HG03159 (cell line): Measurements from ENCODE around the gene SFMBT1.
"Not testable (repeated sequence)": the region's sequence is repeated elsewhere in the genome, so short reads cannot be mapped to it uniquely, and the experiment has no call there.

Experiments
- ATAC-seq: cut with Tn5 transposase; IDR thresholded peaks from one replicate; pipeline ENCODE4 v1.9.1; 2021; ENCODE audit warnings: mild to moderate bottlenecking, moderate library complexity; ENCODE audit not compliant: unreplicated experiment

The SFMBT1 gene

DNA sequence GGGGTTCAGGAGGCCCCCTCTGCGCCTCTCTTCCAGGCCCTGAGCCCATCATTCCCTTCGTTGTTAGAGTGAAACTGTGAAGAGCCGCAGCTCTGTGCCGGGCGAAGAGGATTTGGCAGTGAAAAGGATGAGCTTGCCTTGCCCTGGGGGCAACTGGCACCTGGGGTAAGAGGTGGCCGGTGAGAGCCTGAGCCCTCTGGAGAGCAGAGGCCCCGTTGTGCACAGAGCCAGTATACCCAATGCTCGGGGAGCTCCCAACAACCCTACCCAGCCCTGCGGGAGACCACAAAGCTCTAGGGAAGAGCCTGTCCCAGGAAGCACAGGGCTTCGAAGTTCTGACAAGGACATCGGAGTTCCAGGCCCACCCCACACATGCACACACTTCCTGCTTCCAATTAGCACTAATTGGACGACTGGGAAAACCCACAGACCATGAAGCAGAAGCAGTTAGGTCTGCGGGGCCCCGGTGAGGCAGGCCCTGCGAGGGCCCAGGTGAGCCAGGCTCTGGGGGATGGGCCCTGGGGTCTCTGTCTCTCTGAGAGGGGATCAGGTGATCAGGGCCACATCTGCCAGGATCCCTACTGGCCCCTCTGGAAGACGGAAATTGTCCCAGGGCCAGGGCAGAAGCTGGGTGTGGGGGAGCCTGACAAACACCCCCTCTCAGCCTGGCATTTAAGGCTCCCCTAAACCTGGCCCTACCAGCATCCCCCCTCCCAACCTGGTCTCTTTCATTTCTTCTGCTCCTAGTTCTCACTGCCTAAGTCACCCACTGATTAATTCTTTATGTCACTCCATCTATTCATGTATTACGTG lies 27.9 kb upstream of the SFMBT1 start:
- no peak for ATAC-seq

DNA sequence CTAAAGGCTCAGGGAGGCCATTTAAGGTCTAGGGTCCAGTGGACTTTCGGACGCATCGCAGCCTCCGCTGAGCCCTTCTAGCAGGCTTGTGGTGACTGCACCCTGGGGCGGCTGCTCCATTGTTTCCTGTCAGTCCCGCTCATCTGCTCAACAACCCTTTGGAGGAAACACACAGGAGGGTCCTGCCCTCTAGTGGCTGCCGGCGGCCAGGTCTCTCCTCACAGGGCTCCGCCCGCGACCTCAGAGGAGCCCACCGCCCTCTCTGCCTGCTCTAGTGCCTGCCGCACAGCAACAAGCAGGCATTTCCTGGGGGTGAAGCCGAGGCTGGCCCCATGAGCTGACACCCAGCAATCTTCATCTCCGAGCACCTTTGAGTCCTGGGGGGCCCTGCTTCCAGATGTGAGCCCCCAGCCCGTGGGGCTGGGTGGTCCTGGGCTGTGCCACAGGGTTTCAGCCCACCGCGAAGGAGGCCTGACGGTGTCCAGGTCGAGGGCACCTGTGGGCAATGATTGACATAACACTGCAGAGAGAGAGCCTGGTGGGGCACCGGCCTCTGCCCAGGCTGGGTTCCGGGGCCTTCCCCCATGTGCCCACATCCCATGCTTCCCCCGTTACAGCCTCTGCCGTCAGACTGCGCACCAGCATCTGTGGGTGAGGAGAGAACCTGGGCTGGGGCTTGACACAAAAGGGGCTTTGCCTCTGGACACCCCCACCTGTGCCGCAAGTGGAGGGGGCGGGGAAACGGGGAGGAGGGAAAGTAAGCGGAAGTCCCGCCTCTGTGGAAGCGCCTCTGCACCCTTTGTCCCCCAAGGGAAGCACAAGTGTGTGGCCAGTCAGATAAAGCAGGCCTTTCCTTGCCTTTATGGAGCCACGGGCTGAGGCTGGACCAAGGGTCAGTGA lies 27.0 kb upstream of the SFMBT1 start:
- ATAC-seq, result peak; percentile 86

GRCh38 chr3:53071882-53072431 lies 26.1 kb upstream of the SFMBT1 start:
- ATAC-seq, result no peak

- ATAC-seq, result no peak
Measured at GRCh38 chr3:53069422-53070068, 23.7 kb upstream of the SFMBT1 start.

DNA sequence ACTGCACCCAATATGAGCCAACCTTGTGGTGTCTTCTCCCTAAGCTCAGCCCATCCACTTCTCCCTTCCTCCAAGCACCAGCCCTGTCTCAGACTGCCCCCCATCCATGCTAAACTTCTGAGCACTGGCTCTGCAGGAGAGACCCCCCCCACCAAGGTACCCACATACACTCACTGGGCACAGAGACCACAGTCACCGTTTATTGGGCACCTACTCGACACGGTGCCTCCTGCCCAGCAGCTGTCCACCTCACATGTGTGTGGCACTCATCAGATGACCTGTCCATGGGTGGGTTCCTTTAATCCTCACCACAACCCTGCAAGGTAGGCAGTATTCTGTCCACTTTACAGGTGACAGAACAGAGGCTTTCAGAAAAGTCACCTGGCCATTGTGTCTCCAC lies 22.3 kb upstream of the SFMBT1 start:
- ATAC-seq, result no peak

DNA sequence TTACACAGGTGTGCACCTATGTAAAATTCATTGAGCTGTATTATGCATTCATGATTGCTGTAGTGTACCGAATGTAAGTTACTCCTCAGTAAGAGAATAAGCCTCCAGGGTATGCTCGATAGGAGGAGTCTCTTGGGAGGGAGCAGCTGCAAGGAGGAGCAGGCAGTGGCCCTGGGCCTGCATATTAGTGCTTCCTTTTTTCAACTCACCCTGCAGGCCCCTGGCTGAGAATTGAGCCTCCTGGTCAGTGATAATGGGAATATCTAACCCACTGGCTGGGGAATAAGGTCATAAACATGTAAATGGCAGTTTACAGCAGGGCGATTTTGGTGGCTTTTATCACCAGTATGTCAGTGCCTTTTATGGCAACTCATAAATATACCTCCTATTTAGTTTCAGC lies 21.7 kb upstream of the SFMBT1 start:
- ATAC-seq, result no peak

- ATAC-seq, result no peak
Measured at GRCh38 chr3:53065841-53066480, 20.1 kb upstream of the SFMBT1 start.

- ATAC-seq, result no peak
Measured at GRCh38 chr3:53062905-53063304, 17.0 kb upstream of the SFMBT1 start.

DNA sequence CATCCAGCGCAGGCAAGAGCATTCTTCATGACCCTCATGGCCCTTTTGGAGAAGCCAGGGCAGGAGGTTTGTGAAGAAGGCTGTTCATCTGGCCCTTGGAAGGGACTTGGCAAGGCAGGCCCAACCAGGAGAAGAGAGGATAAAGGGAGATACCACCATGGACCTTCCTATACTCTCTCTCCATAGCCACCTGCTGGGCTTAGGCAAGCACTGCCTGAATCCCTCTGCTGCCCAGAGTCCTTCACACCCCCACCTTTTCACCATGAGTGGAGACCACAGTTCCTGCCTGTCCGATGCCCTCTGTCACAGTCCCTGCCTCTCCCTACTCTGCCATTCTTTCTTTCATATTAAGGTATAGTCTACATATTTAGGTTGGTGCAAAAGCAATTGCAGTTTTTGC lies 10.6 kb upstream of the SFMBT1 start:
- ATAC-seq, result no peak

DNA sequence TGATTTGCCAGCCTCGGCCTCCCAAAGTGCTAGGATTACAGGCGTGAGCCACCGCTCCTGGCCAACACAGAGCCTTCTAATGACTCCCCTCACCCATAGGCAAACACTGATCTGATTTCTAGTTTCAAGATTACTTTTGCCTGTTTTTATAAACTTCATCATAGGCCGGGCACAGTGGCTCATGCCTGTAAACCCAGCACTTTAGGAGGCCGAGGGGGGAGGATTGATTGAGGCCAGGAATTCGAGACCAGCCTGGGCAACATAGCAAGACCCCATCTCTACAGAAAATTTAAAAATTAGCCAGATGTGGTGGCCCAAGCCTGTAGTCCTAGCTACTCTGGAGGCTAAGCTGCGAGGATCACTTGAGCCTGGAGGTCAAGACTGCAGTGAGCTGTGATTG lies 8.4 kb upstream of the SFMBT1 start:
- not testable (repeated sequence) for ATAC-seq

- ATAC-seq, result no peak
Measured at GRCh38 chr3:53051929-53052328, 6.1 kb upstream of the SFMBT1 start.

DNA sequence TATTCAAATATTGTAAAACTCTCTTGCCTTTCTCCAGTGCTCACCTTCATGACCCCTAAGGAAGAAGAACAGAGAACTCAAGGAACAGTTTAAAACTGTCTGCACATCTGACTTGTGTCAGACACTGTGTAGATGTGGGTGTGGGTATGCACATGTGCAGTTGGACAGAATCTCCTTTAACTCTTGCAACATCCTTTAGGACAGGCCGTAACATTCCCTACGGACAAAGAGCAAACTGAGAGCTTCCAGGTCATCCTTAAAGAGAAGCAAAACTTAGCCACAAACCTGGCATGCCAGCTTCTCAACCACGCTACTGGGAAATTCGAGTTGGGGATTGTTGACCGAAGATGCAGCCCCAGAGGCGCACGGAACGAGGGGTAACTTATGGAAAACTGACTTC lies 4.1 kb upstream of the SFMBT1 start:
- no peak for ATAC-seq

GRCh38 chr3:53046171-53047170 lies 598 bp upstream of the SFMBT1 start:
- peak; percentile 31 for ATAC-seq

DNA sequence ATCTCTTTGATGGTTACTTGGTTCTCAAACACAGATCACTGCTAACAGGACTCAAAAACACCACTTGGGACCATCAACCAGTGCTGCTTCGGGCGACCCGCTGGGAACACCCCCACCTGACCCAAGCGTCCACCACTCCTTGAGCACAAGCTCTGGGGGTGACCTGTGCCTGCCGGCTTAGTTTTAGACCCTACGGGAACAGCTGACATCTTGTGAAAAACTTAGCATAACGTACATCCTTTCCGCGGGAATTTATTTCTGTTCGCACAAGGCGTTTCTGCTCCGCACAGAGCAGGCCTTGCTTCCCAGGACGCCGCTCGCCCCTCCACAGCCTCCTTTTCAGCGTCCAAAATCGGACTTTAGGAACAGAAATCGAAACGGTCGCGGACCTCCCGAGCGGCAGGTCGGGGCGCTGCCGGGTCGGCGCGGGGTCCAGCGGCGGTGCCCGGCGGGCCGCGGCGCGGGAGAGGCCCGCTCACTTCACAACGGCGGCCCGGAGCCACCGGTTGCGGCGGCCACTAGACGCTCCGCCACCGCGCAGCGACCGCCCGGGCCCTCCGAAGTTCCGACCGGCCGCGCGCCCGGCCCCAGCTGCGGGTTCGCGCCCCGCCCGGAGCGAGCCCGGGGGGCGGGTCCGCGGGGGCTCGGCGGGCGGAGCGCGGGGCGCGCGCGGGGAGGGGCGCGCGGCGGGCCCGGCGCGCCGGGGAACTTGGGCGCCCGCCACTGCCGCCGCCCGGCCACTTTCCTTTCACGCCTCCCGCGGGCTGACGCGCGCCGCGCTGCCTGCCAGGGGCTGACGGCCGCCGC lies 959 bp downstream of the SFMBT1 start:
- peak; percentile 50 for ATAC-seq

DNA sequence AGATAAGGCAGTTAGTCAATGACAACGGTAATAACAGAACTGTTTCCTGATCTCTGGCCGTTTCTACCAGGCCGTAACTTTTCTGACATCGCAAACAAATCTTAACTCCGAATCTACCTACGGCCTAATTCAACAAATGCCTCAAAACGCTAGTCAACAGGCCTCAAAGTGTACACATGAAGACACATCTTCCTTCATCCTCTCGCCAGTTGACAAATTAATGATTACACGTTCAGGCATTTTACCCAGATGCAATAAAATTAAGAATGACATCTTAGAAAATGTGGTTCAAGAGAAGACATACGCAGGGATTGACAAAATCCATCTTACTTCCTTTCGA lies 1.5 kb downstream of the SFMBT1 start:
- ATAC-seq, result no peak

- ATAC-seq, result no peak
Measured at GRCh38 chr3:53043738-53044137, 2.1 kb downstream of the SFMBT1 start.

- ATAC-seq, result no peak
Measured at GRCh38 chr3:53042651-53043050, 3.2 kb downstream of the SFMBT1 start.

DNA sequence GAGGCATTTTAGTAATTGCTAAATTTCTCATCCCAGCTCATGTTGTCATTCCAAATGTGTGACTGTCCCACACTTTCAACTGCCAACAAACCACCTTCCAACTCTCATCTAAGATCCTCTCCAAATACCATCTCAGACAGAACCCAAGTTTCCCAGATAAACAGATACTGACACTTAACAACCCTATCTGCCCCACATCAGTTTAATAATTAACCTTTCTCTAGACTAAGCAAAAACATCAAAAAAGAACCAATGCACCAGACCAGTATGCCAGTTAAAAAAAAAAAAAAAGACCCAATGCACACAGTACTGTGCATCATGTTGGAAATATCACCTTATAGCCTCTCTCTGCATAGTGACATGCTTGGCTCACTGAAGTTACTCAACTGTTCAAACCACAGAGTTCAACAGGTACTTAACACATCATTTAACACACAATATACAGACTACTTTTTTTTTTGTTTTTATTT lies 5.5 kb downstream of the SFMBT1 start:
- no peak for ATAC-seq

GRCh38 chr3:53039376-53039752 lies 6.5 kb downstream of the SFMBT1 start:
- no peak for ATAC-seq
